GM12891 (cell line): Measurements from ENCODE around the gene VSTM2L.

Experiments
- PAX5 ChIP-seq: IDR thresholded peaks from 2 replicates; pipeline ENCODE4 v1.6.1; 2011; ENCODE audit warnings: low read length, moderate library complexity, mild to moderate bottlenecking; ENCODE audit not compliant: insufficient read depth, severe bottlenecking
- POLR2A ChIP-seq: IDR thresholded peaks from 2 replicates; pipeline ENCODE4 v1.6.1; 2011; ENCODE audit warnings: low read depth, low read length, control low read depth
- POLR2AphosphoS5 ChIP-seq: IDR thresholded peaks from 2 replicates; pipeline ENCODE4 v1.6.1; 2011; ENCODE audit warnings: low read depth, low read length, control low read depth

- TF ChIP-seq POLR2A (no peak), POLR2AphosphoS5 (no peak), PAX5 (no peak)
Observed at GRCh38 chr20:37882961-37883712, 19.8 kb upstream of the VSTM2L start.
